Activated naive CD4-positive, alpha-beta T cell (primary cell): ENCODE results near the gene NCK2.

Experiments
- DNase-seq, 4 experiments: peaks; one replicate each; lab custom pipeline; 2025; lab: John Stamatoyannopoulos, UW

NCK2 gene

DNA sequence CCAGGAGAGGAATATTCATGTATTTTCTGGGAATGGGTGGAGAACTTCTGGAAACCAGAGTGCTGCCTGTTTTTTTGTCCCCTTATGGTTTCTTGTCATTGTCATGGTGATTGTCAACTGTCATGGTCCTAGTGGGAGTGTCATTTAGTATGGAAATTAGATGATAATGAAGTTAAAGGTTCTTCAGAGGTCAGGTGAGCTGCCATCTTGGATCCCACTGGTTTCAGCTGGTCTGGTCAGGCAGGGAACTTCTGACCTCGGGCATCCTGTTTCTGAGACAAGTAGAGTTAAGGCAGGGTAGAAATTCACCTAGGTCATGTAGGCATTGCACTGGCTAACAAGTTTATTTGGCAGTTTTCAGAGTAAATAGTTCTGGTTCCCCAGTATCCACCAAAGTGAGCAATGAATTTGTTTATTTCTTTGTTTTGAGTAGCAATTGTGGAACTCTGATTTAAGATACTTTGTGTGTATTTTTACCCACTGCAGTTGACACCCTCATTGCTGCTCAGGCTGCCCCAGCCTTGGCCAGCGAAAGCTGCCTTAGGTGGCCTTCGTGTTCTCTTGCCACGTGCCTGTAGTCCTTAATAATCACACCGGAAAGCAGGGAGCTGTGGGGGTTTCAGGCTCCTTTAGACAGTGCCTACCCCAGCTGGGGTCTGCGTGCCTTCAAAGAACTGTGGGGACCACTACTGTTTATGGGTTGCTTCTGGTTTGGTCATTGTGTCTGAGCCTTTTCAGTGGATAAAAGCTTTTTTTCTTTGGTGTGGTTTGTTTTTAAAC is 48.7 kb downstream of the NCK2 start:
- DNase-seq, result no peak

DNA sequence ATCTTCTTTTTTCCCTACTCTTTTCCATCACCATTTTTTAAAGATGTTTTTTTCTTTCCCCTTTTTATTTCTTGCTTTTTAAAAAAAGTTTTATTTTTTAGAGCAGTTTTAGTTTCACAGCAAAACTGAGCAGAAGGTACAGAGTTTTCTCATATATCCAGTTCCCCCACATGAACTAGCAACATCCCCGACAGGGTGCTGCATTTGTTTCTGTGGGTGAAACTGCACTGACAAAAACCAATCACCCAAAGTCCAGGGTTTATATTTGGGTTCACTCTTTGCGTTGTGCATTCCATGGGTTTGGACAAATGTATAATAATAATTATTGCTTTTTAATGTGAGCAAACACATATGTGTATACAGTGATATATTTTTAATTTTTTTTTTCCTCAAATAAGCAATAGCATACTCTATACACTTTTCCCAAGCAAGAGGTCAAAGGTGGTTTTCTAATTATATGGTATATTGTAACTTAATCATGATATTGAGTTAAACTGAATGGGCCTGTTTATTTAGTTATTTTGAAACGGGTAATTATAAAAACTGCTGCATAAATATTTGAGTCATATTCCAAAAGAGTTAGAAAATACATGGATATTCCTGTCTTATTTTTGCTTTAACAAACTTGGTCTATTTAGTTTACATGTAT is 50.3 kb downstream of the NCK2 start:
- no peak for DNase-seq

DNA sequence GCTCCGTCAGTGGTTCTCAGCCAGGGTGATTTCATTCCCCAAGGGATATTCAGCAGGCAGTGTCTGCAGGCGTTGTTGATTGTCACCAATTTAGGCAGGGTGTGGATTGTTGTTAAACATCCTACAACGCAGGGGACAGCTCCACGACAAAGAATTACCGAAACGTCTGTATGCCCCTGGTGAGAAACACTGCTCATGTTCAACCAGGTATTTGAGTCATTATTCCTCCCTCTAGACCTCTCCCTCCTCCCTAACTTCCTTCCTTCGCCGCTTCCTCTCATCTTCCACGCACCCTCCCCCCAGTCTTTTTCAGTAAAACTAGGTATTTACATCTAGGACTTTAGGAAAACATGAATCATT is 50.8 kb downstream of the NCK2 start:
- DNase-seq, result no peak

DNA sequence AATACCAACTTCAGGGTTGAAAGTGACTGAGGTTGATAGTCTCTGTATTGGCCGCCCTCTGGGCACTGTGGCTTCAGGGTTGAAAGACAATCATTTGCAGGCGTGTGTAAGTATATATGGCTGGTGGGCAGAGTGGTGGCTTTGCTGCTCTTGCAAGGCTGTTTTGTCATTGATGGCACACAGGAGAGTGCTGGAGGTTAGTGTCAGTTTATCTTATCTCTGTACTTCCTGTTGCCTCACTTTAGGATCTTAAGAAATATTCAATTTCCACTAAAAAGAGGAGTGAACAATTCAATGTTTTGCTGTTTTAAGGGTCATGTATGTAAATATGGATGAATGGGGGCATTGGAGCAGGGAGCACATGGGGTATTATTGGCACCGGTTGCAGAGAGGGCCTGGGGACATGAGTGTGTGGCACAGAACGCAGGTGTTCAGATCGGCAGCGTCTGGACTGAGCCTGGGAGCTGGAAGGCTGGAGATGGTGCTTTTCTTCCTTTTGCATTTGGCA is 51.5 kb downstream of the NCK2 start:
- DNase-seq, result no peak

DNA sequence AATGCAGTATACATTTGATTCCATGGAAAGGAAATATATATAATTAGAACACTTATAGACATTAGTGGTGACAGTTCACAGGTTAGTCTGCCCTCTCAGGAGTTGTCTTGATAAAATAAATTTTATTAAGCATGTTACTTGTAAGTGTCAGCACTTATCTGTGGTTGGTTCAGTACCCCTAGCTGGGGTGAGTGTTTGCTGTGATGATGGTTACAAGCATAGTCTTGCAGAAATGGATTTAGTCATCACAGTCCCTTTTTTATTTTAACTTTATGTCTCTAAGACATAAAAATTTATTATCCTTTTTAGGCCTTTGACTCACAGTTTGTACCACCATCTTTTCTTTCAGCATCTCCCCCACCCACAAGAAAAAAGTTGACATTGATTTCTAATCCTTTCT is 52.1 kb downstream of the NCK2 start:
- no peak for DNase-seq

DNA sequence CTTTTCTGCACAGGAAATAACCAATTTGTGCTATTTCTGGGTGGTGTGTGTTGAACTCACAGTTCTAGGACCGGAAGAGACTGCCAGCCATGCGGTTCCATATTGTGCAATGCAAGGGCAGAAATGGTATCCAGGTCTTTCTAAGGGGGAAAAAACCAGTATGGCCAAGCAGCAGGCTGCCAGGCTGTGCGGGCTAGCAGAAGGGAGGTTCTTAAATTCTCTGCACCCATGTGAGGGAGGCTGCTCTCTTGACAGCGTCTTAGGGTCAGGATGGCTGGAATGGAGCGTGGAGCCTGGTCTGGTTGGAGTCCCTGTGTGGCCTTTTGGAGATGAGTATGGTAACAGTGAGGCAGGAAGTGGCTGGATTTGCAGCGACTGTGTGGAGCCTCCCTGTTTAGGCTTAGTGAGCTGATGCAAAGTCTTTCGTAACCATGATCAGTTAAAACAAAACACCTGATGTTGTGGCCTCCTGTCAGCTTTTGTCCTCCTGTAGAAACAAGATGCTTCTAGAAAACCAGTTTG is 52.6 kb downstream of the NCK2 start:
- DNase-seq, result no peak

DNA sequence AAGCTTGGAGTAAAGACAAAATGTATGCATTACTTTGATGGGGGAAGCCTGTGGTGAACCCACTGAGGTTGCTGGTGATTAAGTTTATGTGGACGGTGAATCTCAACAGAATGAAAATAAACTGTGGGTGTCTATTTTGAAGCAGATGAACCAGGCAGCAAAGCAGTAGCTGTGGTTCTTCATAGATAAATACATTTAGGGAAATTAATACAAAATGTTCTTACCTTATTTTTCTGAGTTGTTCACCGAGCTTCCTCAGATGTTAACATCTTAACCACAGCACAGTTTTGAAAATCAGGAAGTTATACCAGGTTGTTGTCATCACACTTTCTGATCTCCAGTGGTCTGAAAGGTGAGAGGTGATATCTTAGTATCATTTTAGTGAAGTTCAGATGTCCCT is 53.9 kb downstream of the NCK2 start:
- DNase-seq, result no peak

DNA sequence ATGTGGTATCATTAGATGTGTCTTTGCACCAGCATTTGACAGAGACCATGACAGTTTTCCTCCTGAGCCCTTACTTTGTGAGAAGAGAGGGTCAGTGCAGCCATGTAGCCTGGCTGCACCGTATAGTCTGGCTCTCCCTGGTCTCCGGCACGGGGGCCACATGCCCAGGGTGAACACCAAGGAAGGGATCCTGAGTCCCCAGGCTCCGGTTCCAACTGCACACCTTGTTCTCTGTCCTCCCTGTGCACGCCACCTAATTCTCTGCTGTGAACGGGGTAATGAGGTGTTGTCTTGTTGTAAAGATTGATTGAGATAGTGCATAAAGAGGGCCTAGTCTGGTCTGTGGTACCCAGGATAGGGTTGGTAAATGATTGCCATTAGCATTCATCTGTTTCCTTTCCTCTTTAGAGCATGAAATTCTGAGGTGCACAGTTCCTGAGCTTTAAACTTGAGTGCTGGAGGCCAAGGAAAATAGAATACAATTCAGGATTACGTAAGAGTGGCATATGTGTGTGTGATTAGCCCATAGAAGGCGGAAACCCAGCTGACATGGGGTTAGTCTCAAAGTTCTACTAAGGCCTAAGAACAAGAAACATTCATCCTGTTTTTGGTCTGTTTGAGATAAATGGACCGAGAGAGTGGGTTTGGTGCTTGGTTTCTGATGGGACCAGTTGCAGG is 55.5 kb downstream of the NCK2 start:
- DNase-seq, result no peak

DNA sequence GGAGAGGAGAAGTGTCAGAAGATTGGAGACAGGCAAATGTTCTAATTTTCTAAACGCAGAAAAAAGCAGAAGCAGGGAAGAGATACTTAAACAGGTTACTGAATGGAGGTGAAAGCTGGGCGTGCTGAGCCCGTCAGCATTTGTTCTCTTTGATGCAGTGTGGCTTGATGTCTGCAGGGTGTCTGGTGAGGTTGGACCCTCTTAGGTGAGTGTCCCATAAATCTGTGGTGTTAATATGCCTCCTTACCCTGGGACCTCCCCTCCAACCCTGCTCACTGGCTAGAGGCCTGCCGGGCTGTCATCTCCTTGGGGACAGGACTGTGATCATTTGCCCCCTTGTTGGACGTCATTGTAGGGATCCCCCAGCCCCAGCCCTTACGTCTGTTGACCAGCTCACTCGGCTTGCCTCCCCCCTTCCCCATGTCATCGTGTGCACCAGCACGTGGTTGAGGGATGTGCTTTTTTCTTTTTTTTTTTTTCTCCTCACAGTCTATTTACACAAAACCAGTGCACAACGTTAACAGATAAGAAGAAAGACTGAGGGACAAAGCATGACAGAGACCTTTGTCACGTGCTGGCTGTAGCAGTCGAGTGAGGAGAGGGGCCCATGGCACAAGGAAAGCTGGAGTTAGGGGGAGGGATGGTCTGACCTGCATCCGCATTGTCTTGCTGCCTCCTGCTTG is 56.4 kb downstream of the NCK2 start:
- DNase-seq, result no peak

DNA sequence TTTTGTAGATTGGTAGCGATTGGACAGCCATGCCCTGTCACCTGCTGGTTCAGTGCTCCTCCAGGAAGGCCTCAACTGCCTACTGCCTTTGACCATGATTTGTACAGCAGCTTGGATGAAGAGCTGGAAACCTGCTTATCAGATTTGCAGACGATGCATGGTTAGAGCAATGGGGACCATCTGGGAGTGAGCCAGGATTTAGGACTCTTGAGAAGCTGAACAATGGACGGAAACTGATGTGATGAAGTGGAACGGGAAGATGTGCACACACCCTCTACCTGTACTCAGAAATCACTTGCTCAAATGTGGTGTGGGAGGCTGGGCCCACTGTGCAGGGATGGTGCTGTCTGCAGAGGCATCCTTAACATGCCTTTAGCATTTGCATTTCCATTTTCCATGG is 57.2 kb downstream of the NCK2 start:
- no peak for DNase-seq

DNA sequence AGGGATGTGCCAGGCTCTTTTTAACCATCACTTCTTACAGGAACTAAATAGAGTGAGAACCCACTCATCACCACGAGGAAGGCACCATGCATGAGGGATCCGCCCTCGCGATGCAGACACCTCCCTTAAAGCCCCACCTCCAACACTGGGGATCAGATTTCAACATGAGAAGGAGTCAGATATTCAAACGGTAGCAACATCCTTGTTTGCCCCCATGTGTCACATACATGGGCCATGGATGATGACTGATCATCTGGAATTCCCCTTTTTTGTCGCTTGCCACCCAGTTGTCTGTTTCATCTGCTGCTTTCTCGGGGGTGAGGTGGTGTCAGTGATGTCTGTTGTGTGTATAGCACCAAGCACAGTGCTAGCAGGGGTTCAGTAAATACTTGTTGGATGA is 57.9 kb downstream of the NCK2 start:
- DNase-seq, result peak in 1 of 4 experiments; percentile 19

DNA sequence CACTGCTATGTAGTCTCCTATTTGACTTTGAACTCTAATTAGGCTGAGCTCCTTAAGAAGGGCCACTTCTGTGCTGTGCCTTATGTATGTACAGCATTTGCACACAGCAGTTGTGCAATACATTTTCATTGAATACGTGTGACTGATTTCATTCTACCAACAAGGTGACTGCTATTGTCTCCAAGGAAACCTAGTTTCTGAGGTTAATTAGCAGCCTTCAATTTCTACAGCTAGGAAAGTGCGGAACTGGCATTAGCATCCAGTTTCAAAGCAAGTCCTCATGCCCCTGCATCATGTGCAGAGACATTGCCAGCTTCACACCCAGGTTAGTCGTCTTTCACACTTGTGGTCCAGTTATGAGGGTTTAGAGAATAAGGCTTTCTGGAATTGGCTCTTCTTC is 58.6 kb downstream of the NCK2 start:
- no peak for DNase-seq

DNA sequence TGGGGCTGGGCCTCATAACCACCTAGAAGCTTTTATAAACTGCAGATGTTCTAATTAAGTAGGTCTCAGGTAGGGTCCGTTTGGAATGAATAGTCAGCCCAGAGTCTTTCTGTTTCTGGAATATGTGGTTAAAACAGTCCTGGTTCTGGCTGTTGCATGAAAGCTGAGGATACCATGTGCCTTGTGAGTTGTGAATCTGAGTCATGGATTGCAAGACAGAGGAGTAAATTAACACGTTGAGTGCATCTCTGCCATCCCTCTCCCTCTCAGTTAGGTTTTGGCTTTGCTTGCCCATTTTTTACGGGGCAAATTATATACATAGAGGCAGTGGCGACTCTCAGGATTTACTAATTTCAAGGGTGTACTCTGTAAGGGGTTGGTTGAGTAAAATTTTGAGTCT is 59.1 kb downstream of the NCK2 start:
- no peak for DNase-seq

DNA sequence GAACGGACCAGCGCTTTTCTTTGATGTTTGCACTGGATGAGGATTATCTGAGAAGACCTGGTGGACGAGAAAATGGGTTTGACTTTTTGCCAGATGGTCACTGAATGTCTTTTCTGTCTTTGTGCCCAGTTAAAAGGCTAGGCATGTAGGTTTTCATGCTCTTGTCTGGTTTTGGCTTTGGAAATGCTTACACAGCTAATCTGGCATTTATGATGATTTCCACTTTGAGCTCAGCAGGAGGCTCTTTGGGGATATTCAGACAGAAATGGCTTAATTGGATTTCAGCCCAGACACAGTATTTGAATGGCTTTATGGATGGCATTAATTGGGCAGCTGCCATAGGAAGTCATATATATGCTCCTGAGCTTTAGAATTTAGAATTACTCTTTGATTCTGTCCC is 59.6 kb downstream of the NCK2 start:
- no peak for DNase-seq

DNA sequence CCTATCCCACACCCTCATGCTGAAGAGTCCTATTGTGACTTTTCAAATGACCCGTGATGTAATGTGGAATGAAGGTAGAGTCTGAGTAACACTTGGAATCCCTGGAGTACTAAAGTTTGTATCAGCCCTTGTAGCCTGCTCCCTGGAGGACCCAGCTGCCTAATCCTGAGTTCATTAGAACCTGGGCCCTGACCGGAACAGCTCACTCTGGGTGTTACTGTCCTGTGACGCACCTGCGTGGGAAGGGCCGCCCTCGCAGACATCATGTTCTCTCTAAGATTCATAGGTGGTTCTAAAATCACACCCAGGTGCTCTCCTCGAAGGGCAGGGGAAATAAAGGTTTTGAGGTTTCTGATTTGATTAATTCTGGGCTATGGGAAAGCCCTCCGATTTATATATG is 62.3 kb downstream of the NCK2 start:
- no peak for DNase-seq

DNA sequence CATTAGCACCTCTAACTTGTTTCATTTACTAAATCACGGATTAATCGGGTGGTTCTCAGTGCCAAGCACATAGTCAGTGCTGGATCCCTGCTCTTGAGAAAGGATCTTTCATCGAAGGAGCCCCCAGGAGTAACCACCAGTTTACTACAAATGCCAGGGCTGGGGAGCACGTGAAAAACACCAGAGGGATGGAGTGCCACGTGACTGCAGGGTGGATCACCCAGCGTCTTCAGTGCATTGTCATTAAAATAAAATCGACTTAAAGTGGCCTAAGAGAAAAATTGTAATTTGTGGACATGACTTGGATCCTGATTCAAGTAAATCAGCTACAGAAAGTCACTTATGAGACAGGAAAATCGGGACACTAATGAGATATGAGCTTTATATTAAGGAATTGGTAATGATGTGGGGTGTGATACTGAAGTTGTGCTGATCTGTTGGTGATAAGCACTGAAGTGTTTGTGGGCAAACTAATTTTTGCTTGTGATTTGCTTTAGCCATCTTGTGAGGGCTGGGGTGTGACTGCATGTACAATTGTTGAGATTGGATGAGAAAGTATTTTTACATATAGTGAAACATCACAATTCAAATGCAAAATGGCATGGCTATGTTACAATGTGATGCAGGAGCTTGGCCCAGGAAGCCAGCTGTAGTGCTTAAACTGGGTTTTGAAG is 63.8 kb downstream of the NCK2 start:
- DNase-seq, result no peak

DNA sequence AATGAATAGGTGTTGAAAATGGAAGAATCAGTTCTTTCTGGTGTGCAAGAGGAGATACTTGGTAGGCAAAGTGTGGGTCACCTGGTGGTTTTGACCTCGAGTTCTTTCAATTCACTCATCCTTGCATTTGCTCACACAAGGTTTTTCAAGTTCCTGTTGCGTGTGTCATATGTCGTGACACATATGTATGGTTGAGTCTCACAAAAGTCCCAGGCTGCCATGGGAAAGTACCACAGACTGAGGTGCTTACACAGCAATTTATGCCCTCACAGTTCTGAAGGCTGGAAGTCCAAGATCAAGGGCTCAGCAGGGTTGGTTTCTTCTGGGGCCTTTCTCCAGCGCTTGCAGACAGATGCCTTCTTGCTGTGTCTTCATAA is 64.4 kb downstream of the NCK2 start:
- no peak for DNase-seq

DNA sequence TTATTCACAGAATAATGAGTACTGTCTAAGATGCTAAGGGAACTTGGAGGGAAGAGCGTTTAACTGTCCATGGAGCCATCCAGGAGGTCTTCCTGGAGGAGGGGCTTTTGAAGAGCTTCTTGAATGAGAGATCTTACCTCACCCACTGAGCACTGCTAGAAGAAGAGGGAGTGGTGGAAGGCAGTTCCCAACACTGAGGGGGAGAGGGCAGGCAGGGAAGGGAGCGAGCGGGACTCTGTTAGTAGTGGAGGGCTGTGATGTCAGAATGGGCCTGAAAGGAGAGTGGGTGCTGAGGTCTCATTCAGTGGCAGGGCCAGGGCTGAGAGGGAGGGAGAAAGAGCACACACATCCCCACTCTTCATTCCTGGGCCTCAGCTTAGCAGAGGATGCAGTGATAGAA is 65.0 kb downstream of the NCK2 start:
- no peak for DNase-seq

DNA sequence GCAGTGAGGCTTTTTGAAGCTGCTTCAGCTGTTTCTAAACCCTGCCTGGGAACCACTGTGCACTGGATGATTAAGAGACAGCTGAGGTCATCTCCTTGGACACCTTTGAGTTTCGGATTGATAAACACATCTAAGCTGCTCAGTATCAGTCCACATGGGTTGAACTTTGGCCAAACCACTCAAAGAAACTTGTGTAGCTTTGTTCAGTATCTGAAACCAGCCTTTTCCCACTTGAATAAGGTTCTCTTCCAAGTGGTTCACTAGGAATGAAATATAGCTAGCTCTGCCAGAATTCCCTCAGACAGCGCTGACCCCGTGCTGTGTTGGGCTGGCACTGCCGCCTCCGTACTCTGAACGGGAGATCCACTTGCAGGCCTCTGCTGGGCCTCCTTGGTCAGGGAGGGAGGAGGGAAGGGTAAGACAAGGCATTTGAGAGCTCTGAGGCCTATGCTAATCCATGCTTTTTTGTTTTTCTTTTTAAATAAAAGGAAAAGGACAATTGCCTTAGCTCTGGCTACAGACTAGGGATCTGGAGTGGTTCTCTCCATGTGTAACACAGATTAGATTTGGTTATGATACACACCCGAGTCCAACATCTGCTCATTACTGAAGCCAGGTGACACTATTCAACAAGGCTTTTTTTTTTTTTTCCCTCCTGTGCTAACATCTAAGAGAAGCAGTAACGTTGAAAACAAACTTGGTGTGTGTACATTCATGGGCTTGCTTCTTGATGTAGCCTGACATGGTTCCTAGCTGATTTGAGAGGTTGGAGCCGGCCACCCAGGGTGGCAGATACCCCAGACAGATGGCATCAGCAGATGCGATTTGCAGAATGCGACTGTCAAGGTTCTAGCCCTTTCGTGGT is 67.7 kb downstream of the NCK2 start:
- no peak for DNase-seq

DNA sequence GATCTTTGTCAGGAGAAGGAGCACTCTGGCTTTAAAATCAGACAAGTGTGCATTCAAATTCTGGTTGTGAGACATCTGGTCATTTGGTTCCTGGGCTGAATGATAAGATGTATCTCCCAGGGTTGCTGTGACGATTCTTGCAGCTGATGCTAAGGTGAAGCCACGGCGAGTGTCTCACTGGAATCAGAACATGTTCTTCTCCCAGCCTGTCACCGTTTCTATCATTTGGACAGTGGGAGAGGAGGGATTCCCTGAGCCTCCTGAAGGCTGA is 68.3 kb downstream of the NCK2 start:
- no peak for DNase-seq

DNA sequence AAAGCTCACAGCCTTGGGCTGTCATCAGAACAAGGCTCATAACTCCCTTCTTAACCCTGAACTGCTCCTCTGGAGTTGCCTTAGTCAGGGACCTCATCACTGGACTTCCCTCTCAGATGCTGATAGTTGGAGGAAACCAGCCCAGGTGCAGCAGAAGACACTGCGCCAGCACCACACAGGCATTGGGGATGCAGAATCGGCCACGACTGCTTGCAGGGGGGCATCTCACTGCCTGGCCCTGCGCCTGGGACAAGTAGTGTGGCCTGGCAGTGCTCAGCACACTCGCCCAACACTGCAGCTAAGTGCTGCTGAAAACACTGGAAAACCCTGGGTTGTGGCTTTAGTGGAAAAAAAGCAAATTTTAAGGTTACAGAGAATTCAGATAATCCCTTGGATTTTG is 68.7 kb downstream of the NCK2 start:
- DNase-seq, result no peak
